Sigmoid colon (tissue), 4 donors: ENCODE measurements around the gene CTSO.

Experiments used
- CTCF ChIP-seq, 4 experiments: fragments of 450-650 bp in 3 of 4; fragments of 200-600 bp in 1 of 4; IDR thresholded peaks; one replicate each; pipeline ENCODE4 v1.5.1; 2016 to 2019; ENCODE audit warnings: antibody characterized with exemption in 4 of 4, mild to moderate bottlenecking in 3 of 4, moderate library complexity in 2 of 4
- POLR2A ChIP-seq, 2 donors: fragments of 450-650 bp; IDR thresholded peaks; one replicate each; pipeline ENCODE4 v1.6.1; 2016; ENCODE audit warnings: antibody characterized with exemption in 2 of 2, mild to moderate bottlenecking in 2 of 2, moderate library complexity in 2 of 2
- POLR2AphosphoS5 ChIP-seq, 4 donors: sonication (generic); formaldehyde crosslinking; IDR thresholded peaks; one replicate each; pipeline ENCODE4 v1.6.1; 2017; ENCODE audit warnings: antibody characterized with exemption in 4 of 4

GRCh38 chr4:155908187-155909139, 45.2 kb downstream of the CTSO start:
- TF ChIP-seq CTCF (IDR thresholded peaks at IDR 0.05) (no peak), POLR2AphosphoS5 (IDR thresholded peaks at IDR 0.05) (no peak), POLR2A (IDR thresholded peaks at IDR 0.05) (no peak)
